ENCODE measurements around the gene CSRNP3.

CSRNP3 gene

DNA sequence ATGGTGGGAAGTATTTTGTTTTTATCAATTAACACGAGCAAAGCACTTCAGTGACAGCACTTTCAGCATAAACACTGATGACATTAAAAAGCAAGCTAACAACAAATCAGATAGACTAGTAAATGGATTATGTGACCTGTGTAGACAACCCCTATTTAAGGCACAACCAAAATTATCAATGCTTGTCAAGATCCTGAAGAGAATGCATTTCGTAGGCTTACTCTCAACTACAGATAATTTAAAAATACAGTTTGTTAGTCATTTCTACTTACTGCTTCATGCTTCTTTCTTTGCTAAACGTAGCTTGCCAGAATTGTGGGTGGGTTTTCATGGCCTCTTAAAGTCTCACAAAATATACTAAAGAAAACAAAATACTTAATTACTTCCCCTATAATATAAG is 3.4 kb downstream of the CSRNP3 start:
- Histone ChIP-seq H3K4me3 (peak overlapping the region; percentile 34), H3K9me3 (ENCODE audit: low read depth, low read length) (no peaks in the 10 kb centered on the region), H3K27ac (peak overlapping the region; percentile 91; the same call in 1 of the 2 replicates), H3K36me3 (ENCODE audit: insufficient read depth, low read length) (no peaks in the 10 kb centered on the region), H3K9ac (ENCODE audit: insufficient read length) (no peak overlapping the region)
- DNase-seq (ENCODE audit: low read depth, low spot score) = no peak
- TF ChIP-seq FOXP2 (optimal IDR thresholded peaks at IDR 0.05; ENCODE audit: control extremely low read depth, extremely low read length, insufficient read depth) (no peak), POLR2AphosphoS5 (IDR thresholded peaks at IDR 0.05; ENCODE audit: borderline replicate concordance, low read depth, low read length) (no peak), EZH2 (IDR thresholded peaks at IDR 0.05) (no peak)

DNA sequence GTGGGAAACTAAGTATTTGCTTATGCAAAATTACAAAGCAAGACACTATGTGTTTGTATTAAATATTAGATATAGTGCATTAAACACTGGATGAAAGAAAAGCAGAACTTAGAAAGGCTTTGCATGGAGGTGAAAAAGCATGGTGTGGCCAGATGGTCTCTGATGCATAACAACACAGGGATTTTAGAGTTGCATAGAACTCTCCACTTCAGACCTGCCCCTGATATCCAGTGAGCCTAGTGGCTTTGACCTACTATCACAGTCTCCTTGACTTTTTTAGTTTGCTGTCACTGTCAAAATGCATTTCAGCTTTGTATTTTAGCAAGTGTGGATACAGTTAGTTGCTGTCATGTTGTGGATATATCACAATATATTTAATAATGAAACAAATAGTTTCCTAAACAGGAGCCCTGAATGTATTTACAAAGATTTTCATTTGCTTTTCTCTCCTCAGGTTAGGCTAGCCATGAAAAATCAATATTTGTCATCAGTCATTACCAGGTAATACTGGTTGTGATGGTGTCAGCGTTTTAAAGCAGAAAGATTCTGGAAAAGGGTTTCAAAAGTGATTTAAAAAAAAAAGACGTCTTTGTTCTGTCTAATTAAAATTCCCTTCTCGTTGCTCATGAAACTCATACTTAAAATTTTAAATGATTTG is 5.2 kb downstream of the CSRNP3 start:
- DNase-seq (ENCODE audit: low read depth, low spot score) = no peak
- no peak for TF ChIP-seq FOXP2 (optimal IDR thresholded peaks at IDR 0.05; ENCODE audit: control extremely low read depth, extremely low read length, insufficient read depth)
- no peak for TF ChIP-seq EZH2 (IDR thresholded peaks at IDR 0.05)
- no peak for TF ChIP-seq POLR2AphosphoS5 (IDR thresholded peaks at IDR 0.05; ENCODE audit: borderline replicate concordance, low read depth, low read length)
- Histone ChIP-seq H3K9me3 (ENCODE audit: low read depth, low read length) (no peaks in the 10 kb centered on the region; the same call in 1 of the 2 replicates), H3K9ac (ENCODE audit: insufficient read length) (no peak overlapping the region), H3K27ac (no peak overlapping the region), H3K36me3 (ENCODE audit: insufficient read depth, low read length) (no peaks in the 10 kb centered on the region), H3K4me3 (no peak overlapping the region)

- H3K36me3 ChIP-seq (ENCODE audit: insufficient read depth, low read length) = no peaks in the 10 kb centered on the region
- H3K27ac ChIP-seq = no peak overlapping the region
- H3K9me3 ChIP-seq (ENCODE audit: low read depth, low read length) = no peaks in the 10 kb centered on the region; the same call in 1 of the 2 replicates
- DNase-seq (ENCODE audit: low read depth, low spot score) = no peak
- TF ChIP-seq EZH2 (IDR thresholded peaks at IDR 0.05) (no peak), POLR2AphosphoS5 (IDR thresholded peaks at IDR 0.05; ENCODE audit: borderline replicate concordance, low read depth, low read length) (no peak), FOXP2 (optimal IDR thresholded peaks at IDR 0.05; ENCODE audit: control extremely low read depth, extremely low read length, insufficient read depth) (no peak)
- no peak overlapping the region for H3K4me3 ChIP-seq
- no peak overlapping the region for H3K9ac ChIP-seq (ENCODE audit: insufficient read length)
Observed at GRCh38 chr2:165475277-165476004, 5.9 kb downstream of the CSRNP3 start.

DNA sequence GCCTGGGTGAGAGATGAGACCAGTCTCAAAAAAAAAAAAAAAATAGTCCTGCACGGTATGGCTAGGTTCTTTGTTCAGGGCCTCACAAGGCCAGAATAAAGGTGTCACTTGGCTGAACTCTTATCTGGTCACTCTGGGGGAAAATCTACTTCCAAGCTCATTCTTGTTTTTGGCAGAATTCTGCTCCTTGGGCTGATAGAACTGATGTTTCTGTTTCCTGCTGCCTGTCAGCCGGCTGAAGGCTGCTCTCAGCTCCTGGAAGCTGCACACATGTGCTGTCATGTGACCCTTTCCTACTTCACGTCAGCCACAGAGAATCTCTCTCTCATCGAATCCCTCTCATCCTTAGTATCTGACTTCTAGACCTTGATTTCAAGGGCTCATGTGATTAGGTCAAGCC is 10.4 kb downstream of the CSRNP3 start:
- peaks cover 13% of the 10 kb centered on the region for H3K36me3 ChIP-seq (ENCODE audit: insufficient read depth, low read length)
- H3K4me3 ChIP-seq = no peak overlapping the region
- no peak for TF ChIP-seq POLR2AphosphoS5 (IDR thresholded peaks at IDR 0.05; ENCODE audit: borderline replicate concordance, low read depth, low read length)
- TF ChIP-seq FOXP2 (optimal IDR thresholded peaks at IDR 0.05; ENCODE audit: control extremely low read depth, extremely low read length, insufficient read depth) = no peak
- no peak for TF ChIP-seq EZH2 (IDR thresholded peaks at IDR 0.05)
- no peaks in the 10 kb centered on the region; the same call in 1 of the 2 replicates for H3K9me3 ChIP-seq (ENCODE audit: low read depth, low read length)
- H3K9ac ChIP-seq (ENCODE audit: insufficient read length) = no peak overlapping the region
- H3K27ac ChIP-seq = no peak overlapping the region
- no peak for DNase-seq (ENCODE audit: low read depth, low spot score)

GRCh38 chr2:165494573-165494972 is 25.1 kb downstream of the CSRNP3 start:
- no peak overlapping the region for H3K9ac ChIP-seq (ENCODE audit: insufficient read length)
- no peak for TF ChIP-seq POLR2AphosphoS5 (IDR thresholded peaks at IDR 0.05; ENCODE audit: borderline replicate concordance, low read depth, low read length)
- TF ChIP-seq EZH2 (IDR thresholded peaks at IDR 0.05) = no peak
- TF ChIP-seq FOXP2 (optimal IDR thresholded peaks at IDR 0.05; ENCODE audit: control extremely low read depth, extremely low read length, insufficient read depth) = no peak
- H3K36me3 ChIP-seq (ENCODE audit: insufficient read depth, low read length) = peaks cover 12% of the 10 kb centered on the region; the same call in 1 of the 2 replicates
- DNase-seq (ENCODE audit: low read depth, low spot score) = no peak
- no peaks in the 10 kb centered on the region for H3K9me3 ChIP-seq (ENCODE audit: low read depth, low read length)
- H3K4me3 ChIP-seq = no peak overlapping the region
- no peak overlapping the region for H3K27ac ChIP-seq

GRCh38 chr2:165497659-165498317 is 28.3 kb downstream of the CSRNP3 start:
- Histone ChIP-seq H3K9me3 (ENCODE audit: low read depth, low read length) (no peaks in the 10 kb centered on the region), H3K27ac (no peak overlapping the region), H3K4me3 (no peak overlapping the region), H3K9ac (ENCODE audit: insufficient read length) (no peak overlapping the region), H3K36me3 (ENCODE audit: insufficient read depth, low read length) (peaks cover 19% of the 10 kb centered on the region; the same call in 1 of the 2 replicates)
- no peak for TF ChIP-seq POLR2AphosphoS5 (IDR thresholded peaks at IDR 0.05; ENCODE audit: borderline replicate concordance, low read depth, low read length)
- TF ChIP-seq EZH2 (IDR thresholded peaks at IDR 0.05) = no peak
- TF ChIP-seq FOXP2 (optimal IDR thresholded peaks at IDR 0.05; ENCODE audit: control extremely low read depth, extremely low read length, insufficient read depth) = no peak
- no peak for DNase-seq (ENCODE audit: low read depth, low spot score)

DNA sequence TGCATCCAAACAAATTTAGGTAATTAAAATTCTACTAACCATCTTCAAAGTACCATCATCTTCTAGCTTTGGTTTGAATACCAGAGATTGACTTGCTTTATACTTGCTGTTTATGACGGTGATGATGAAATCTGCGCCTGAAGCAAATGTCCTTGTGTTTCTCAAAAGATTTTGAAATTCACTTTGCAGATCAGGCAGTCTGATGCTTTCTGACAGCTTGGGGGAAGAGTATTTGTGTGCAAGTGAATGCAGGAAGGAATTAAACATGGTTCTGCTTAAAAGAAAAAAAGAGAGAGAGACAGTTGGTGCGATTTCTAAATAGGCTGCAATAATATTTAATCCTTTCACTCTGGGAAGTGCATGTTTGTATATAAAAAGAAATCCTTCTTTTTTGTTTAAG is 29.6 kb downstream of the CSRNP3 start:
- peaks cover 19% of the 10 kb centered on the region; the same call in 1 of the 2 replicates for H3K36me3 ChIP-seq (ENCODE audit: insufficient read depth, low read length)
- H3K27ac ChIP-seq = peak overlapping the region; percentile 90
- H3K9me3 ChIP-seq (ENCODE audit: low read depth, low read length) = no peaks in the 10 kb centered on the region
- DNase-seq (ENCODE audit: low read depth, low spot score) = peak; percentile 66
- no peak for TF ChIP-seq POLR2AphosphoS5 (IDR thresholded peaks at IDR 0.05; ENCODE audit: borderline replicate concordance, low read depth, low read length)
- TF ChIP-seq EZH2 (IDR thresholded peaks at IDR 0.05) = no peak
- TF ChIP-seq FOXP2 (optimal IDR thresholded peaks at IDR 0.05; ENCODE audit: control extremely low read depth, extremely low read length, insufficient read depth) = no peak
- peak overlapping the region; percentile 59 for H3K9ac ChIP-seq (ENCODE audit: insufficient read length)
- peak overlapping the region; percentile 68 for H3K4me3 ChIP-seq

DNA sequence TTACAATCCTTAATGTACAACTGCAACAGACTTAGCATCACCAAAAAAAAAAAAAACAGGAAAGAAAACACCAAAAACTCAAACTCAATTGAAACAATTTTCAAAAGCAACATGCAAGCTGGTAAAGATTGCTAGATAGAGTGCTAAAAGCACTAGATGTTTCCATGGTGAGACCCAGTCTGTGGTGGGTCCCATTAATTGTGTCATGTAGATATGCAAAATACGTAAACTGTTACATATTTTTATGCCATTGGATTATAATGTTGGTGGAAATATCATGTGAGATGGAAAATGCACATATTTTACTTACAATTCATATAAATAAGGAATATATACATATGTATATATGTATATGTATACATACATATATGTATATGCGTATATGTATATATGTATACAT is 30.5 kb downstream of the CSRNP3 start:
- Histone ChIP-seq H3K36me3 (ENCODE audit: insufficient read depth, low read length) (peaks cover 16% of the 10 kb centered on the region; the same call in 1 of the 2 replicates), H3K9ac (ENCODE audit: insufficient read length) (no peak overlapping the region), H3K27ac (peak overlapping the region; percentile 90), H3K9me3 (ENCODE audit: low read depth, low read length) (no peaks in the 10 kb centered on the region), H3K4me3 (peak overlapping the region; percentile 68; the same call in 1 of the 2 replicates)
- TF ChIP-seq FOXP2 (optimal IDR thresholded peaks at IDR 0.05; ENCODE audit: control extremely low read depth, extremely low read length, insufficient read depth) = no peak
- TF ChIP-seq EZH2 (IDR thresholded peaks at IDR 0.05) = no peak
- no peak for TF ChIP-seq POLR2AphosphoS5 (IDR thresholded peaks at IDR 0.05; ENCODE audit: borderline replicate concordance, low read depth, low read length)
- DNase-seq (ENCODE audit: low read depth, low spot score) = no peak

All from SK-N-MC (cell line).